ENCODE data around the gene ARID3B.
A peak's percentile ranks its signal among the peaks of the same experiment; 100 is the strongest.
"Not testable (repeated sequence)": the region's sequence is repeated elsewhere in the genome, so short reads cannot be mapped to it uniquely, and the experiment has no call there.

The ARID3B gene

GRCh38 chr15:74565381-74566085, 24.5 kb downstream of the ARID3B start:
- no peak for DNase-seq (ENCODE audit: low read depth in 2 of 3, low spot score in 1 of 3)

DNA sequence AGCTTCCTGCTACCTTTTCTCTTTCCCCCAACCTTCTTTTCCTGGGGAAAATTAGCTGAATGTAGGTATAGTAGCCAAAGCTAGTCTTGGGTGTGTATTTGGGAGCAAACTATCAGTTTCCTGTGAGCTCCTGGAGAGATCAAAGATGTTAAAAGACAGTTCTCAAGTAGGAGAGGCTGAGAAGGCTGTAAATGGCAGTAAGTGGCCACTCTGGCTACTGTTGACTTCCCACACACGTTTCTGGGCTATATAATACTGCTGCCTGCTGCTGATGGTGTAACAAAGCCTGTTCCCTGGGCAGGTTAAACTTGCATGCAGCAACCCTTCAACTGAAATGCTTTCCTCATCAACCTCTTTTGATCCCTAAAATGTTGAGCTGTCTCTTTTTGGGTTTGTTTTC, 27.6 kb downstream of the ARID3B start:
- no peak for DNase-seq (ENCODE audit: low read depth in 2 of 3, low spot score in 1 of 3)

- no peak for DNase-seq (ENCODE audit: low read depth in 2 of 3, low spot score in 1 of 3)
Observed at GRCh38 chr15:74569731-74570070, 28.7 kb downstream of the ARID3B start.

DNA sequence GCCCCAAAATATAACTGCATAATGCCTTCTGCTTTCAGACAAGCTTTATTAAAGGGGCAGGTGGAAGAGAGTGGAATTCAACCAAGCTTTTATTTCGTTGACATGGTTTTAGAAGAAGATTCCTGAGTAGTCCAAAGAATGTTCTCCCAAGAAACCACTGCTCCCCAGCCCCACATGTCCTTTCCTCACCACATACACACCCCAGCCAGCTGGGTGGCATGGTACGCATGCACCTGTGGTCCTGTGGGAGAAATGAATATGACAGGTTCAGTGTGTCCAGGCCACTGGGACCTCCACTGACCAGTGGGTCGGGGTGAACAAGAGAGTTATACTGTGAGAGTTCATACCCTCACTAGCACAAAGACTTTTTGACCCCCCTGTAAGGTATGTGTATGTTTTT, 30.2 kb downstream of the ARID3B start:
- DNase-seq (ENCODE audit: low read depth in 2 of 3, low spot score in 1 of 3) = no peak

- DNase-seq (ENCODE audit: low read depth in 2 of 3, low spot score in 1 of 3) = no peak
Observed at GRCh38 chr15:74573987-74574386, 33.0 kb downstream of the ARID3B start.

DNA sequence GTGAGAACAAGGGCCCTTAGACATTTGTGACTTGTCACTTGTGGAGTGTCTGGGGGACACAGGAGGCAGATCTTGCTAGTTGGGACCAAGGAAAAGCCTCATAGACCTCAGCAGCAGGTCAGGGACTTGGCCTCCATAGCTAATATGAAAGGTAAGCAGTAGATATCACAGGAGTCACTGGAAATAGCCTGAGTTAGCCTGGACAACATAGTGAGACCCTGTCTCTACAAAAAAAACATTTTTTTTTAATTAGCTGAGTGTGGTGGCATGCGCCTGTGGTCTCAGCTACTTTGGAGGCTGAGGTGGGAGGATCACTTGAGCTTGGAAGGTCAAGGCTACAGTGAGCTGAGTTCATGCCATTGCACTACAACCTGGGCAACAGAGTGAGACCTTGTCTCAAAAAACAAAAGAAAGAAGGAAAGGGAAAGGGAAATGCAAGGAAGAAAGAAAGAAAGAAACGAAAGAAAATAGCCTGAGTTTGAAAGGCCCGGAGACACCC, 37.5 kb downstream of the ARID3B start:
- no peak for DNase-seq (ENCODE audit: low read depth in 2 of 3, low spot score in 1 of 3)

DNA sequence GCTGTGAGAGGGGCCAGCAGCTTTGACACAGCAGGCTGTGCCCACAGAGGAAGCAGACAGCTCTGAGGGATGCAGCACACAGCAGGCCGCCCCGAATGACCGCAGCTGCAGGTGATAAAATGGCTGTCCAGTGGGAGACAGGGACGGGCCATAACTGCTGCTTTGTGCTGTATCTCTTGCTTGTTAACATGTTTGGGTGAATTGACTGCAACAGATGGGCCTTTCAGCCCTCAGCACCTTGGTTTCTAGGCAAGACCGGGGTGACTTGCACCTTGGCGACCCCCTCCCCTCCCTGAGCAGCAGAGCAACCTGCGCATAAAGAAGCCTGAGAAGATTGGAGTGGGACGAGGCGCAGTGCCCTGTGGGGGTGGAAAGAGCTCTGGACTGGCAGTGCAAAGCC, 38.0 kb downstream of the ARID3B start:
- DNase-seq (ENCODE audit: low read depth in 2 of 3, low spot score in 1 of 3) = no peak

DNA sequence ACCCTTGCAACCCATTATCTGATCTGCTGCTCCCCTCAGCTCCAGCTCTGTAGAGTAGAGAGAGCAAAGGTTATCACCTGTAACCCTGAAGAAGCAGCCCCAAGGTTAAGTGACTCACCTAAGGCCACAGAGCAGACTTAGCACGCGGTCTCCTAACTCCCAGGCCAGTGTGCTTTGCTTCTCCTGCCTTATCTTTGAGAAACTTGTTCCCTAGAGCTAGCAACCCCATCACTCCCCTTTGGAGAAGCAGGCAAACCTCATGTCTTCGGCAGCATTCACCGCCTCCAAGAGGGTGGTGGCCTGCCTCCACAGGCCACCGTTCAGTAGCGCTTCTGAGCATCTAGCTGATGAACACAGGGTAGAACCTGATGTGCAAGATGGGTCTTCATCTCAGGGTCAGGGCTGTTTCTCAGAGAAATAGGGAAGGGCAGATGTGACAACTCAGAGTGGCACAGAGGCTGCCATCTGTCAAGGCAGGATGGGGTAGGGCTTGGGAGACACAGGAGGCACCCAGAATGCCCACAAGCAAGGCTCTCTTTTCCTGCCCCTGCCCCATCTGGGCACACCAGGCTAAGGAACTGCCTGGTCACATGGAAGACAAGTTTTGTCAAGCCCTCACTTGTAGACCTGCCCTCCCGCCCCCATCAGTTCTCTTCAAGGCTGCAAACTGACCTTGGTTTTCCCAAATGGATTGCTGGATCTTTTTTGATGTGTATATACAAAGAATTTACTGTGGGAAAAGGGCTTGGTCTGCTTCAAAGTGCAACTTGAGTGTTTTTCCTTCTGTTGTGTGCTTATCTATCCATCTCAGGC, 39.7 kb downstream of the ARID3B start:
- DNase-seq (ENCODE audit: low read depth in 2 of 3, low spot score in 1 of 3) = no peak

- DNase-seq (ENCODE audit: low read depth in 2 of 3, low spot score in 1 of 3) = no peak
Observed at GRCh38 chr15:74584204-74584603, 43.2 kb downstream of the ARID3B start.

DNA sequence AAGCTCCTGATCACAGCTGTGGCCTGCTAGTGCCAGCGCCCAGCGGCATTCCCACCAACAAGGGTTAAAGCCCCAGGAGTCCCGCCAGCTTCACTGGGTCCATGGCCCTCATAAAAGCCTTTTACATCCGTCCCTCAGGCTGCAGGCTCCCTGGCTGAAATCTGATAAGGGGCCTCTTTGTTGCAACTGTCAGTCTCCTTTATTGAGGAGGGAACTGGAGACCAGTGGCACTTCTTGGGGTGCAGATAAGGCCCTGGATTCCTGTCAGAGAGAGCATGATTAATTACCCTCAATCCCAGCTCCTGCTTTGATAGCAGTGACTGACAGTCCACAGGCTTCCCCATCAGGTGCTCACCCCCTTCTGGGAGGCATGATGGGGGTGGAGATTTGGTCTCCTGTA, 43.8 kb downstream of the ARID3B start:
- no peak for DNase-seq (ENCODE audit: low read depth in 2 of 3, low spot score in 1 of 3)

GRCh38 chr15:74585191-74585590, 44.2 kb downstream of the ARID3B start:
- DNase-seq (ENCODE audit: low read depth in 2 of 3, low spot score in 1 of 3) = no peak

- no peak for DNase-seq (ENCODE audit: low read depth in 2 of 3, low spot score in 1 of 3)
Observed at GRCh38 chr15:74585857-74586256, 44.8 kb downstream of the ARID3B start.

DNA sequence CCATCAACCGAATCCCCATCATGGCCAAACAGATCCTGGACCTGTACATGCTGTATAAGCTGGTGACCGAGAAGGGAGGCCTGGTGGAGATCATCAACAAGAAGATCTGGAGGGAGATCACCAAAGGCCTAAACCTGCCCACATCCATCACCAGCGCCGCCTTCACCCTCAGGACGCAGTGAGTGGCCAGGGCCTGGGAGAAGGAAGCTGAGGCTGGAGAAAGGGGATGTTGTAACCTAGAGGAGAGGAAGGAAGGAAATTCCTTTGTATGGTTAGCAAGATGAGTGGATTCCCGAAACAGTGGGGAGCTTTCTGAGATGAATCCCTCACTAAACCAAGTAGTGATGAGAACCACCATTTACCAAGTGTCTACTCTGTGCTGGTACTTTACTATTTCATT, 48.8 kb downstream of the ARID3B start:
- no peak for DNase-seq (ENCODE audit: low read depth in 2 of 3, low spot score in 1 of 3)

- no peak for DNase-seq (ENCODE audit: low read depth in 2 of 3, low spot score in 1 of 3)
Observed at GRCh38 chr15:74592222-74592621, 51.2 kb downstream of the ARID3B start.

- no peak for DNase-seq (ENCODE audit: low read depth in 2 of 3, low spot score in 1 of 3)
Observed at GRCh38 chr15:74593122-74593521, 52.1 kb downstream of the ARID3B start.

DNA sequence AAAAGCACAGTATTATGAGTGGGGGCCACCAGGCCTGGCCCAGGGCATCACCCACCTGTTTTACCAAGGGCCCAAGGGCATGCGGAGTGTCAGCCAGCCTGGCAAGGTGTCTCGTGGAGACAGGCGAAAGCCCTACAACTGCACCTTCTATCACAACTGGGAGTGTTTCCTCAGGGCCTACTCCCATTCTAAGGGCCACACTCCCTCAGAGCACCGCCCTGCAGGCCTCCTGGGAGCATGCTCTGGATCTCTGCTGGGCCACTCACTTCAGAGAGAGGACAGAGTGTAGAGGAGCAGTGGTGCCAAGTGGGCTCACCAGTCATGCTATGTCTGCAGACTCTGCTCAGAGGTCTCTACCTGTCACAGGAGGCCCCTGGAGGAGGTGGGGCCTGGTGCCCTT, 53.4 kb downstream of the ARID3B start:
- DNase-seq (ENCODE audit: low read depth in 2 of 3, low spot score in 1 of 3) = no peak

GRCh38 chr15:74595271-74595670, 54.3 kb downstream of the ARID3B start:
- no peak for DNase-seq (ENCODE audit: low read depth in 2 of 3, low spot score in 1 of 3)

- not testable (repeated sequence) for DNase-seq (ENCODE audit: low read depth in 2 of 3, low spot score in 1 of 3)
Observed at GRCh38 chr15:74596736-74597135, 55.7 kb downstream of the ARID3B start.

DNA sequence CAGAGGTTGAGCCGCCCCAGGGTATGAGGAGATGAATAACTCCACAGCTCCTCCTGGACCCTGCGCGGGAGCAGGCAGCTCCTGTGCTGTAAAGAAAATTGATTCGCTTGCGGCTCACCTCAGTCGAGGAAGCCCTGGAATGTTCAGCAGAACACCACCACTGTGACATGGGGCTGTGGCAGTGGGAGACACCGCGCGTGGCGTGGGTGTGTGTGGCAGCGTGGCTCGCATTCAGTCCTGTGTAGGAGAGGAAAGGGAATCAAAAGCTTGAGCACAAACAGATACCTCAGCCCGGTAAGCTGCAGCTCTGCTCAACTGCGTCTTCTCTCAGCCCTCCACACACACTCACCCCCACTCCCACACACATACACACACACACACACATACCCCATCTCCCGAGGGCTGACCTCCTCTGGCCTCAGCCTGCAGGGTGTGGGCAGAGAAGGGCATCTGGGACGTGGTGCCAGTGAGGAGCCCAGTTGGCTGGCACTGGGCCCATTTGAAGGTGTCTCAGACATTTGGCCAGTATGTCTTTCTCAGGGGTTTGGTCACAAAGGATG, 56.2 kb downstream of the ARID3B start:
- DNase-seq (ENCODE audit: low read depth in 2 of 3, low spot score in 1 of 3) = not testable (repeated sequence)

DNA sequence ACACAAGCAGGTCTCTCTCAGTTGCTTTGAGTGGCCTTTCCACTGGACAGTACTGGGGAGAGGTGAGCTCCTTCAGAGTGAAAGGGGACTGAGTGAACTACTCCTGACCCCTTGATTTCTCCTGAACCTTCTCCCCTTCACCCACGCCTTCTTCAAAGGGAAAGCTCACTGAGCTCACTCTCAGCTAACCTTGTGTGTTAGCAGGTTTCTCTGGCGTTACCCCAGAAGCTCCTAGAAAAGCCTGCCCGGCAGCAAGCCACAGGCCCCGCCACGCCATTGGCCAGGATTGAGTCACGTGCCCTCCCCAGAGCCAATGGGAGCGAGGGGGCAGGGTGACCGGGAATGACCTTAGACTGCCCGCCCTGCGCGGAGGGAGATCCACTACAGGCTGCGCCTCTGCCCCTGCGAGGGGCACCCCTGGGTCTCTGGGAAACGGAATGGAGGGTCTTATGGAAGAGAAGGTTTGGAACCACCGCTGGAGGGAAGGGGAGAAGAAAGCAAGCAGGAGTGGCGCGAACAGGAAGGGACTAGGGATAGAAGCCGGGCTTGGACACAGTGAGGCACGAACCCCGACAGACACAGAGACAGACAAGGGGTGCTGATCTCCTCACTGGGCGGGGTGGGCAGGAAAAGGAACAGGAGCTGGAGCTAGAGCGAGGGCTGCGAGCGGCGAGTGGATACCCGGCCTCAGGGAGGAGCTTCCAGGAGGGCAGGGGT, 57.3 kb downstream of the ARID3B start:
- DNase-seq (ENCODE audit: low read depth in 2 of 3, low spot score in 1 of 3) = peak; percentile 81 to 87 (median 85)

GRCh38 chr15:74599156-74599555, 58.1 kb downstream of the ARID3B start:
- DNase-seq (ENCODE audit: low read depth in 2 of 3, low spot score in 1 of 3) = no peak

Data from stimulated activated CD4-positive, alpha-beta T cell treated with anti-CD3 and anti-CD28 coated beads, Interleukin-12 subunit alpha, Interleukin-12 subunit beta, amount 100 ng/mL, for 48 hours (primary cell).